Panc1 (cell line): ENCODE measurements around the gene IHH.

ENCODE experiments used
- POLR2AphosphoS5 ChIP-seq: IDR thresholded peaks from 2 replicates; pipeline ENCODE4 v1.6.1; 2012; ENCODE audit warnings: mild to moderate bottlenecking, low read depth, low read length, moderate library complexity
- SIN3A ChIP-seq: IDR thresholded peaks from 2 replicates; pipeline ENCODE4 v1.6.1; 2012; ENCODE audit warnings: low read depth, mild to moderate bottlenecking, low read length, moderate library complexity, borderline replicate concordance; ENCODE audit not compliant: insufficient read depth
- TF ChIP-seq, protein P1 (sequence below): fragments of 450-650 bp; IDR thresholded peaks from 2 replicates; pipeline ENCODE4 v1.5.1; 2017; ENCODE audit warnings: mild to moderate bottlenecking
- TF ChIP-seq, protein P2 (sequence below), 2 experiments: IDR thresholded peaks; 2 replicates each; pipeline ENCODE4 v1.6.1; 2011 to 2012; ENCODE audit warnings: low read depth in 2 of 2, control low read depth in 1 of 2, low read length in 1 of 2, mild to moderate bottlenecking in 1 of 2, moderate library complexity in 1 of 2; ENCODE audit not compliant: insufficient read depth in 1 of 2

GRCh38 chr2:219018286-219018685 lies 42.4 kb downstream of the IHH start:
- TF ChIP-seq, protein P1, sequence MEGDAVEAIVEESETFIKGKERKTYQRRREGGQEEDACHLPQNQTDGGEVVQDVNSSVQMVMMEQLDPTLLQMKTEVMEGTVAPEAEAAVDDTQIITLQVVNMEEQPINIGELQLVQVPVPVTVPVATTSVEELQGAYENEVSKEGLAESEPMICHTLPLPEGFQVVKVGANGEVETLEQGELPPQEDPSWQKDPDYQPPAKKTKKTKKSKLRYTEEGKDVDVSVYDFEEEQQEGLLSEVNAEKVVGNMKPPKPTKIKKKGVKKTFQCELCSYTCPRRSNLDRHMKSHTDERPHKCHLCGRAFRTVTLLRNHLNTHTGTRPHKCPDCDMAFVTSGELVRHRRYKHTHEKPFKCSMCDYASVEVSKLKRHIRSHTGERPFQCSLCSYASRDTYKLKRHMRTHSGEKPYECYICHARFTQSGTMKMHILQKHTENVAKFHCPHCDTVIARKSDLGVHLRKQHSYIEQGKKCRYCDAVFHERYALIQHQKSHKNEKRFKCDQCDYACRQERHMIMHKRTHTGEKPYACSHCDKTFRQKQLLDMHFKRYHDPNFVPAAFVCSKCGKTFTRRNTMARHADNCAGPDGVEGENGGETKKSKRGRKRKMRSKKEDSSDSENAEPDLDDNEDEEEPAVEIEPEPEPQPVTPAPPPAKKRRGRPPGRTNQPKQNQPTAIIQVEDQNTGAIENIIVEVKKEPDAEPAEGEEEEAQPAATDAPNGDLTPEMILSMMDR: no peak
- no peak for TF ChIP-seq POLR2AphosphoS5
- TF ChIP-seq, protein P2, sequence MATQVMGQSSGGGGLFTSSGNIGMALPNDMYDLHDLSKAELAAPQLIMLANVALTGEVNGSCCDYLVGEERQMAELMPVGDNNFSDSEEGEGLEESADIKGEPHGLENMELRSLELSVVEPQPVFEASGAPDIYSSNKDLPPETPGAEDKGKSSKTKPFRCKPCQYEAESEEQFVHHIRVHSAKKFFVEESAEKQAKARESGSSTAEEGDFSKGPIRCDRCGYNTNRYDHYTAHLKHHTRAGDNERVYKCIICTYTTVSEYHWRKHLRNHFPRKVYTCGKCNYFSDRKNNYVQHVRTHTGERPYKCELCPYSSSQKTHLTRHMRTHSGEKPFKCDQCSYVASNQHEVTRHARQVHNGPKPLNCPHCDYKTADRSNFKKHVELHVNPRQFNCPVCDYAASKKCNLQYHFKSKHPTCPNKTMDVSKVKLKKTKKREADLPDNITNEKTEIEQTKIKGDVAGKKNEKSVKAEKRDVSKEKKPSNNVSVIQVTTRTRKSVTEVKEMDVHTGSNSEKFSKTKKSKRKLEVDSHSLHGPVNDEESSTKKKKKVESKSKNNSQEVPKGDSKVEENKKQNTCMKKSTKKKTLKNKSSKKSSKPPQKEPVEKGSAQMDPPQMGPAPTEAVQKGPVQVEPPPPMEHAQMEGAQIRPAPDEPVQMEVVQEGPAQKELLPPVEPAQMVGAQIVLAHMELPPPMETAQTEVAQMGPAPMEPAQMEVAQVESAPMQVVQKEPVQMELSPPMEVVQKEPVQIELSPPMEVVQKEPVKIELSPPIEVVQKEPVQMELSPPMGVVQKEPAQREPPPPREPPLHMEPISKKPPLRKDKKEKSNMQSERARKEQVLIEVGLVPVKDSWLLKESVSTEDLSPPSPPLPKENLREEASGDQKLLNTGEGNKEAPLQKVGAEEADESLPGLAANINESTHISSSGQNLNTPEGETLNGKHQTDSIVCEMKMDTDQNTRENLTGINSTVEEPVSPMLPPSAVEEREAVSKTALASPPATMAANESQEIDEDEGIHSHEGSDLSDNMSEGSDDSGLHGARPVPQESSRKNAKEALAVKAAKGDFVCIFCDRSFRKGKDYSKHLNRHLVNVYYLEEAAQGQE (IDR thresholded peaks at IDR 0.05; ENCODE audit: insufficient read depth in 1 of 2, low read depth in 2 of 2, low read length in 1 of 2): no peak
- TF ChIP-seq SIN3A: no peak
